Spleen (tissue), 7 donors: ENCODE data around the gene SLC27A1.

Experiments
- POLR2AphosphoS5 ChIP-seq, 3 donors: sonication (generic); formaldehyde crosslinking; IDR thresholded peaks; one replicate each; pipeline ENCODE4 v1.5.1; 2017; ENCODE audit warnings: antibody characterized with exemption in 3 of 3
- TF ChIP-seq, protein P1 (sequence below), 11 experiments: fragments of 200-600 bp in 7 of 11; fragments of 450-650 bp in 4 of 11; sonication (generic) in 4 of 11; IDR thresholded peaks in 8 of 11; conservative IDR thresholded peaks in 3 of 11; 1 replicate in 7 of 11; 2 replicates in 4 of 11; pipeline versions ENCODE4 v1.4.0 to v1.8.0; 2016 to 2021; ENCODE audit warnings: antibody characterized with exemption in 11 of 11, inconsistent platforms in 4 of 11, mild to moderate bottlenecking in 1 of 11
- donor health status: DM: no; HTN: no; CAD: no; lungs with moderate emphysema.
- donor health status: DM: no; HTN: no; CAD: no.
- donor health status: DM: no; HTN: no; CAD: no.

DNA sequence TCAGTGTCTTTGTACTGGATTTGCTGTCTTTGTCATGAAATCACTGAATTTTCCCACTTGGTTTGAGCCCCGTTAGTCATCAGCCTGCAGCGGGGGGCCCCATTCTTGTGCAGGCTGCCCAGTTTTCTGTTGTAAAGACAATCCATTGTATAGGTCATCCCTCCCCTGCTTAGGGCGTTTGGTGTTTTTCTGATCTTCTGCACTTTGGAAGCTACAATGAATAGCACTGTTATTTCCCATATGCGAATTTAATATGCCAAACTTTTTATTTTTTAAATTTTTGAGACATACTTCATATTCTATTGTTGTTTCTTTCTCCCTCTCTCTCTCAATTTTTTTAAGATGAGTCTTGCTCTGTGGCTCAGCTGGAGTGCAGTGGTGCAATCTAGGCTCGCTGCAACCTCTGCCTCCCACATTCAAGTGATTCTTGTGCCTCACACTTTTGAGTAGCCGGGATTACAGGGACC lies 9.0 kb downstream of the SLC27A1 start:
- TF ChIP-seq, protein P1, sequence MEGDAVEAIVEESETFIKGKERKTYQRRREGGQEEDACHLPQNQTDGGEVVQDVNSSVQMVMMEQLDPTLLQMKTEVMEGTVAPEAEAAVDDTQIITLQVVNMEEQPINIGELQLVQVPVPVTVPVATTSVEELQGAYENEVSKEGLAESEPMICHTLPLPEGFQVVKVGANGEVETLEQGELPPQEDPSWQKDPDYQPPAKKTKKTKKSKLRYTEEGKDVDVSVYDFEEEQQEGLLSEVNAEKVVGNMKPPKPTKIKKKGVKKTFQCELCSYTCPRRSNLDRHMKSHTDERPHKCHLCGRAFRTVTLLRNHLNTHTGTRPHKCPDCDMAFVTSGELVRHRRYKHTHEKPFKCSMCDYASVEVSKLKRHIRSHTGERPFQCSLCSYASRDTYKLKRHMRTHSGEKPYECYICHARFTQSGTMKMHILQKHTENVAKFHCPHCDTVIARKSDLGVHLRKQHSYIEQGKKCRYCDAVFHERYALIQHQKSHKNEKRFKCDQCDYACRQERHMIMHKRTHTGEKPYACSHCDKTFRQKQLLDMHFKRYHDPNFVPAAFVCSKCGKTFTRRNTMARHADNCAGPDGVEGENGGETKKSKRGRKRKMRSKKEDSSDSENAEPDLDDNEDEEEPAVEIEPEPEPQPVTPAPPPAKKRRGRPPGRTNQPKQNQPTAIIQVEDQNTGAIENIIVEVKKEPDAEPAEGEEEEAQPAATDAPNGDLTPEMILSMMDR (IDR thresholded peaks at IDR 0.05 in 8 of 11, conservative IDR thresholded peaks at IDR 0.05 in 3 of 11): no peak
- no peak for TF ChIP-seq POLR2AphosphoS5 (IDR thresholded peaks at IDR 0.05)
